Body of pancreas (tissue), 4 donors: ENCODE measurements around the gene PRIMA1. TPM values are rescaled to one million over a fixed set of nuclear protein-coding genes. Genes with fewer than 3 reads are reported as not detected.

Source experiments
- ATAC-seq: fragments of 150-250 bp; one replicate; pipeline ENCODE4 v1.9.1; 2016
- DNase-seq, 4 donors: peaks; one replicate each; pipeline ENCODE4 v3.0.0-alpha.2; 2019
- H3K27ac ChIP-seq, 4 donors: fragments of 200-600 bp; sonication (generic); 1 replicate in 3 of 4; 2 replicates in 1 of 4; pipeline versions ENCODE4 v1.5.1 to v1.6.1; 2016 to 2019; ENCODE audit warnings: mild to moderate bottlenecking in 1 of 4, mixed read lengths in 1 of 4, moderate library complexity in 1 of 4
- H3K27me3 ChIP-seq, 2 donors: fragments of 200-600 bp; sonication (generic); one replicate each; pipeline ENCODE4 v1.6.0; 2016; ENCODE audit warnings: mild to moderate bottlenecking in 1 of 2
- H3K36me3 ChIP-seq, 2 donors: fragments of 200-600 bp; sonication (generic); replicated peaks in 1 of 2; 2 replicates each; pipeline ENCODE4 v1.5.1; 2016; ENCODE audit warnings: low read depth in 2 of 2; ENCODE audit not compliant: insufficient read depth in 1 of 2
- H3K4me1 ChIP-seq: fragments of 200-600 bp; sonication (generic); one replicate; pipeline ENCODE4 v1.6.0; 2016
- H3K4me3 ChIP-seq, 2 donors: fragments of 200-600 bp; sonication (generic); 1 replicate in 1 of 2; 2 replicates in 1 of 2; pipeline ENCODE4 v1.5.1; 2016 to 2019
- H3K9me3 ChIP-seq, 3 donors: fragments of 200-600 bp; sonication (generic); 1 replicate in 2 of 3; 2 replicates in 1 of 3; pipeline ENCODE4 v1.5.1; 2016
- CTCF ChIP-seq, 7 experiments: fragments of 450-650 bp in 4 of 7; fragments of 200-600 bp in 3 of 7; sonication (generic) in 3 of 7; IDR thresholded peaks; one replicate each; pipeline ENCODE4 v1.5.1; 2016 to 2019; ENCODE audit warnings: antibody characterized with exemption in 7 of 7
- POLR2A ChIP-seq, 3 donors: fragments of 450-650 bp; IDR thresholded peaks; one replicate each; pipeline ENCODE4 v1.6.1; 2016; ENCODE audit warnings: antibody characterized with exemption in 3 of 3, mild to moderate bottlenecking in 2 of 3
- WGBS, 2 donors: methylation state at CpG; one replicate each; pipeline ENCODE4 v1.1.5; 2017; 5-methylcytosine and 5-hydroxymethylcytosine counted together
- intact Hi-C: fragments of 100-400 bp; cut with DNase I; formaldehyde crosslinking; loops from one replicate; pipeline ENCODE4 v1.15.1; 2023
- total RNA-seq, 2 donors: library from RNA; depleted of rRNA; stranded (reverse); fragments of >200 nt; gene quantifications; one replicate each; pipeline ENCODE4 v1.1.0, GENCODE V29; 2016

PRIMA1 gene
- total RNA-seq, 2 donors from 2014 or later, result 0.26 to 0.33 TPM

GRCh38 chr14:93744876-93745275 lies 43.4 kb downstream of the PRIMA1 start:
- Histone ChIP-seq H3K27me3 (no peaks in the 10 kb centered on the region), H3K4me3 (no peak overlapping the region), H3K27ac (no peak overlapping the region), H3K4me1 (no peaks in the 10 kb centered on the region), H3K36me3 (no peaks in the 10 kb centered on the region), H3K9me3 (no peaks in the 10 kb centered on the region)
- ATAC-seq (no peak), DNase-seq (no peak)
- intact Hi-C loops, result no loop called here
- 60% methylated on average over 2 to 8 of the region's 8 CpGs for WGBS, 2 donors
- no peak for TF ChIP-seq CTCF (IDR thresholded peaks at IDR 0.05)
- TF ChIP-seq POLR2A (IDR thresholded peaks at IDR 0.05), result no peak

GRCh38 chr14:93744176-93744575 lies 44.1 kb downstream of the PRIMA1 start:
- 52 to 75% methylated on average over 3 to 12 of the region's 14 CpGs for WGBS, 2 donors
- Histone ChIP-seq H3K9me3 (no peaks in the 10 kb centered on the region), H3K36me3 (no peaks in the 10 kb centered on the region), H3K4me1 (no peaks in the 10 kb centered on the region), H3K4me3 (no peak overlapping the region), H3K27ac (no peak overlapping the region), H3K27me3 (no peaks in the 10 kb centered on the region)
- no peak for DNase-seq
- intact Hi-C loops, result no loop called here
- no peak for TF ChIP-seq POLR2A (IDR thresholded peaks at IDR 0.05)
- TF ChIP-seq CTCF (IDR thresholded peaks at IDR 0.05), result no peak
- ATAC-seq, result no peak

- ATAC-seq (no peak), DNase-seq (no peak)
- 78 to 79% methylated on average over 20 to 26 of the region's 26 CpGs for WGBS, 2 donors
- no peaks in the 10 kb centered on the region for H3K4me1 ChIP-seq
- TF ChIP-seq POLR2A (IDR thresholded peaks at IDR 0.05) (no peak), CTCF (IDR thresholded peaks at IDR 0.05) (no peak)
- H3K9me3 ChIP-seq, result no peaks in the 10 kb centered on the region
- no peak overlapping the region for H3K27ac ChIP-seq
- no peak overlapping the region for H3K4me3 ChIP-seq
- intact Hi-C loops, result no loop called here
- H3K36me3 ChIP-seq, result no peaks in the 10 kb centered on the region
- H3K27me3 ChIP-seq, result no peaks in the 10 kb centered on the region
Observed at GRCh38 chr14:93743270-93744060, 44.8 kb downstream of the PRIMA1 start.

- H3K4me1 ChIP-seq, result no peaks in the 10 kb centered on the region
- no peaks in the 10 kb centered on the region for H3K27me3 ChIP-seq
- TF ChIP-seq POLR2A (IDR thresholded peaks at IDR 0.05), result no peak
- no peak for TF ChIP-seq CTCF (IDR thresholded peaks at IDR 0.05)
- H3K9me3 ChIP-seq, result no peaks in the 10 kb centered on the region
- no peak for ATAC-seq
- WGBS, 2 donors, result 63% methylated on average over 8 of the region's 8 CpGs
- intact Hi-C loops, result no loop called here
- no peaks in the 10 kb centered on the region for H3K36me3 ChIP-seq
- H3K27ac ChIP-seq, result no peak overlapping the region
- DNase-seq, result no peak
- H3K4me3 ChIP-seq, result no peak overlapping the region
Observed at GRCh38 chr14:93742761-93743160, 45.5 kb downstream of the PRIMA1 start.
